Osteocyte (in vitro differentiated cells): Measurements from ENCODE around the gene PBX2. TPM values are rescaled to one million over a fixed set of nuclear protein-coding genes. Genes with fewer than 3 reads are reported as not detected.

Experiments
- DNase-seq: peaks from one replicate; pipeline ENCODE4 v3.0.0; 2021; ENCODE audit warnings: mixed read lengths; ENCODE audit not compliant: unreplicated experiment; ENCODE audit errors: extremely low spot score
- H3K27ac Mint-ChIP-seq: one replicate; pipeline ENCODE4 v1.8.0; 2021; ENCODE audit warnings: mild to moderate bottlenecking, mixed read lengths; ENCODE audit not compliant: unreplicated experiment
- H3K27me3 Mint-ChIP-seq: one replicate; pipeline ENCODE4 v1.8.0; 2021; ENCODE audit warnings: mixed read lengths; ENCODE audit not compliant: unreplicated experiment
- H3K36me3 Mint-ChIP-seq: one replicate; pipeline ENCODE4 v1.8.0; 2021; ENCODE audit warnings: mixed read lengths; ENCODE audit not compliant: unreplicated experiment
- H3K4me1 Mint-ChIP-seq: one replicate; pipeline ENCODE4 v1.8.0; 2021; ENCODE audit warnings: mixed read lengths; ENCODE audit not compliant: unreplicated experiment
- H3K4me3 Mint-ChIP-seq: one replicate; pipeline ENCODE4 v1.8.0; 2021; ENCODE audit warnings: mild to moderate bottlenecking, moderate library complexity, mixed read lengths; ENCODE audit not compliant: unreplicated experiment
- H3K9me3 Mint-ChIP-seq: one replicate; pipeline ENCODE4 v1.8.0; 2021; ENCODE audit warnings: mixed read lengths; ENCODE audit not compliant: unreplicated experiment
- total RNA-seq: library from RNA; stranded (reverse); gene quantifications from 2 replicates; pipeline ENCODE4 v1.2.1, GENCODE V29; 2021
- TF ChIP-seq, protein P1 (sequence below): fragments of 200-600 bp; sonication (generic); IDR thresholded peaks from 2 replicates; pipeline ENCODE4 v1.5.0; 2021; ENCODE audit warnings: antibody characterized with exemption, mild to moderate bottlenecking, moderate library complexity

PBX2 gene
- total RNA-seq, 1 donor from 2014 or later: 77.1 TPM

DNA sequence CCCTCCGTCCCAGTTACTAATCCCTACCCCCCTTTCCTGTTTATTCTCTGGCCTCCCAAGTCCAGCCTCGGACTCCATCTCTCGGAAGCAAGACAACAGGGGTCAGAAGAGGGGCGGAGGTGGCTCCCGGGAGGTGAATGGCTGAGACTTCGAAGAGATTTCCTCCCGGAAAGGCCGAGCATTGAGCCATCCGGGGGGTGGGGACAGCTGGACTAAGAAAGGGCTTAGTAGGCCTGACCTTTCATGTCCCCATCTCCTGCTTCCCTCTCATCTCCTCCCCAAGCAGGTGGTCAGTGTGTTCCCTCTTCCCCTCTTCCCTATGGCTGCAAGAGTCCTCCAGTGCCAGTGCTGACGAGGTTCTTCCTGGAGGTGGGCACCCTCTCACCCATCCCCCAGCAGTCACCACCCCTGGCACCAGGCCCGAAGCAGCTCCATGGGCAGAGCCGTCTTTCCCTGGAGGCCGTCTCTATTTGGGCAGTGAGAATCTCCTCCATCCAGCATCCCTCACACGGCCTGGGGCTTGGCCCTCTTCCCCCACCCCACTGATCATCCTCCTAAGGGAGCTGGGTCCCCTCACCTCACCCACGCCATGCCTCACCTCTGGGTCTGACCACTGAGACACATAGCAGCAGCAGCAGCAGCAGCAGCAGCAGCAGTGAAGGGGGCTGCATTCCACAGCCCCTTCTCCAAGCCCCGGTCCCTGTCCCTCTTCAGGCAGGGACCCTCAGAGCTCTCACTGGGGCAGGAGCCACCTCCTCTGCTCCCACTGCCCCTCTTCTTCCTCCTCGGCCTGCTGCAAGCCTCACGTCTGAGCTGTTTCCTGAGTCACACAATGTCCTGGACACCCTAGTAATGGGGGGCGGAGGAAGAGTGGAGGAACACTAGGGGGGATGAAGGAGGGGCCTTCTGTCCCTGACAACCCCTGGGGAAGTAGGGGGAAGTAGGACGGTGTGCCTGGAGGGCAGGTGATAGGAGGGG lies 33.5 kb upstream of the PBX2 start, which contains the start of gene NOTCH4:
TSS of gene NOTCH4 (minus strand) at position 810 of the 978 bp plus-strand sequence. CDS start at position 671, 139 bp downstream.
- Mint-ChIP-seq H3K27me3 (peaks cover 19% of the 10 kb centered on the region), H3K36me3 (no peaks in the 10 kb centered on the region), H3K27ac (no peak within 1 kb of the TSS), H3K9me3 (no peaks in the 10 kb centered on the region), H3K4me3 (no peak within 1 kb of the TSS), H3K4me1 (no peaks in the 10 kb centered on the region)
- TF ChIP-seq, protein P1, sequence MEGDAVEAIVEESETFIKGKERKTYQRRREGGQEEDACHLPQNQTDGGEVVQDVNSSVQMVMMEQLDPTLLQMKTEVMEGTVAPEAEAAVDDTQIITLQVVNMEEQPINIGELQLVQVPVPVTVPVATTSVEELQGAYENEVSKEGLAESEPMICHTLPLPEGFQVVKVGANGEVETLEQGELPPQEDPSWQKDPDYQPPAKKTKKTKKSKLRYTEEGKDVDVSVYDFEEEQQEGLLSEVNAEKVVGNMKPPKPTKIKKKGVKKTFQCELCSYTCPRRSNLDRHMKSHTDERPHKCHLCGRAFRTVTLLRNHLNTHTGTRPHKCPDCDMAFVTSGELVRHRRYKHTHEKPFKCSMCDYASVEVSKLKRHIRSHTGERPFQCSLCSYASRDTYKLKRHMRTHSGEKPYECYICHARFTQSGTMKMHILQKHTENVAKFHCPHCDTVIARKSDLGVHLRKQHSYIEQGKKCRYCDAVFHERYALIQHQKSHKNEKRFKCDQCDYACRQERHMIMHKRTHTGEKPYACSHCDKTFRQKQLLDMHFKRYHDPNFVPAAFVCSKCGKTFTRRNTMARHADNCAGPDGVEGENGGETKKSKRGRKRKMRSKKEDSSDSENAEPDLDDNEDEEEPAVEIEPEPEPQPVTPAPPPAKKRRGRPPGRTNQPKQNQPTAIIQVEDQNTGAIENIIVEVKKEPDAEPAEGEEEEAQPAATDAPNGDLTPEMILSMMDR: no peak
- DNase-seq: no peak

GRCh38 chr6:32222333-32223230 lies 32.6 kb upstream of the PBX2 start:
- H3K36me3 Mint-ChIP-seq: no peaks in the 10 kb centered on the region
- H3K9me3 Mint-ChIP-seq: no peaks in the 10 kb centered on the region
- no peak for DNase-seq
- no peak overlapping the region for H3K4me3 Mint-ChIP-seq
- TF ChIP-seq, protein P1: no peak
- H3K27me3 Mint-ChIP-seq: peaks cover 22% of the 10 kb centered on the region
- no peaks in the 10 kb centered on the region for H3K4me1 Mint-ChIP-seq
- H3K27ac Mint-ChIP-seq: no peak overlapping the region

DNA sequence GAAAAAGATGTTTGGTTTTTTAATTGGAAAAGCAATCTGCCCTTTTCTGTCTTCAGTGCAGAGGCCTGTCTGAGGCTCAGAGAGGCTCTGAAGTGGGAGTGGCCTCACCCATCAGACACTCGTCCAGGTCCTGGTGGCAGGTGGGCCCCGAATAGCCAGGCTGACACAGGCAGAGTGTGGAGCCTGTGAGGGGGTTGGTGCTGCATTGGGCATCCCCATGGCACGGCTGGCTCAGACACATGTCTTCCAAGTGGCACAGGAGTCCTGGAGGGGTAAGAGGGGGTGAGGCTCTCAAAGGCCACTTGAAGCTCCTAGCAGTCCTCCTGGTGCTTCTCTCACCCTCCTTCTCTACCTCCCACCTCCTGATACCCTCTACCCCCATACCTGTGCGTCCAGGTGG lies 30.0 kb upstream of the PBX2 start:
- TF ChIP-seq, protein P1: no peak
- no peak overlapping the region for H3K4me3 Mint-ChIP-seq

DNA sequence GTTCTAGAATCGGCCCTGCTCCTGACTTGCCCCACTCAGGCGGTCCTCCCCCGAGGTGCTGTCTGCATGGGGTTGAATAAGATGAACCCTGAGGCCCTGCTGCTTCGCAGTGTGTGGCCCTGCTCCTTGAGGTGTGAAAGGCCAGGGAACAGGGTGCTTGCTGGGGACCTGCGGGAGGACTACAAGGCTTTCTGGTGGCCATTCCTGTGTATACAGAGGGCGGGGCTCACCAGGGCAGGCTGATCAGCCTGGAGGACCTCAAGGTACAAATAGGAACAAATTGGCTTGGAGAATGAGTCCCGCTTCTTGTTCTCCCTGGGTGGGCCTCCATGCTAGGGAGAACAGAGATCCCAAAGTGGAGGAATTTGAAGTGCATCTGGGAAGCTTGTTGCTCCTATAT lies 28.2 kb upstream of the PBX2 start:
- Mint-ChIP-seq H3K9me3 (no peaks in the 10 kb centered on the region), H3K4me3 (no peak overlapping the region), H3K36me3 (no peaks in the 10 kb centered on the region), H3K4me1 (no peaks in the 10 kb centered on the region), H3K27me3 (peaks cover 28% of the 10 kb centered on the region), H3K27ac (no peak overlapping the region)
- DNase-seq: no peak
- TF ChIP-seq, protein P1: no peak

More for the DNA sequence above, 30.0 kb upstream of the PBX2 start:
- no peak for DNase-seq
- Mint-ChIP-seq H3K27me3 (peaks cover 26% of the 10 kb centered on the region), H3K36me3 (no peaks in the 10 kb centered on the region), H3K27ac (no peak overlapping the region), H3K4me1 (no peaks in the 10 kb centered on the region), H3K9me3 (no peaks in the 10 kb centered on the region)
